Naive B cell (primary cell): ENCODE data around the gene TMEM174. TPM values are rescaled to one million over a fixed set of nuclear protein-coding genes. Genes with fewer than 3 reads are reported as not detected.

Experiments
- ATAC-seq, 2 donors: fragments of 150-1000 bp; cut with Tn5 transposase; 2 replicates each; pipeline ENCODE4 v1.10.0; 2021; ENCODE audit warnings: low read depth in 2 of 2, mild to moderate bottlenecking in 2 of 2, moderate library complexity in 2 of 2
- DNase-seq: peaks from one replicate; pipeline ENCODE4 v3.0.0; 2022
- H3K27ac Mint-ChIP-seq, 6 donors: one replicate each; pipeline ENCODE4 v1.8.0; 2020 to 2022; ENCODE audit warnings: mild to moderate bottlenecking in 6 of 6, mixed read lengths in 6 of 6, moderate library complexity in 5 of 6, inconsistent platforms in 2 of 6
- H3K27me3 Mint-ChIP-seq, 3 donors: one replicate each; pipeline ENCODE4 v1.8.0; 2021 to 2022; ENCODE audit warnings: mixed read lengths in 3 of 3, mild to moderate bottlenecking in 1 of 3
- H3K36me3 Mint-ChIP-seq, 2 donors: one replicate each; pipeline ENCODE4 v1.8.0; 2020 to 2022; ENCODE audit warnings: mixed read lengths in 2 of 2, inconsistent platforms in 1 of 2, mild to moderate bottlenecking in 1 of 2
- H3K4me1 Mint-ChIP-seq, 3 donors: one replicate each; pipeline ENCODE4 v1.8.0; 2020 to 2022; ENCODE audit warnings: mixed read lengths in 3 of 3, inconsistent platforms in 1 of 3, mild to moderate bottlenecking in 1 of 3, moderate library complexity in 1 of 3
- H3K4me3 Mint-ChIP-seq, 8 donors: one replicate each; pipeline ENCODE4 v1.8.0; 2020 to 2022; ENCODE audit warnings: mild to moderate bottlenecking in 8 of 8, mixed read lengths in 8 of 8, moderate library complexity in 8 of 8, inconsistent platforms in 2 of 8
- H3K9me3 Mint-ChIP-seq, 7 donors: one replicate each; pipeline ENCODE4 v1.8.0; 2020 to 2022; ENCODE audit warnings: mixed read lengths in 7 of 7, mild to moderate bottlenecking in 5 of 7, inconsistent platforms in 2 of 7, moderate library complexity in 1 of 7
- polyA plus RNA-seq, 6 donors: library from polyadenylated mRNA; unstranded; fragments of 300-500 nt; fragmentation: Illumina TruSeq; gene quantifications; one replicate each; pipeline ENCODE4 v1.2.3, GENCODE V29; 2021; ENCODE audit warnings: low read depth in 6 of 6

The TMEM174 gene
- polyA plus RNA-seq, 6 donors from 2014 or later = not detected

GRCh38 chr5:73139485-73139884, 33.5 kb upstream of the TMEM174 start:
- Mint-ChIP-seq H3K4me3 (no peak overlapping the region), H3K27ac (no peak overlapping the region), H3K36me3 (peaks cover 4 to 8% of the 10 kb centered on the region in 2 donors), H3K27me3 (peaks cover 47 to 66% (median 66%) of the 10 kb centered on the region in 3 donors), H3K4me1 (no peaks in the 10 kb centered on the region), H3K9me3 (peaks cover 0 to 3% (median 0%) of the 10 kb centered on the region in 7 donors)
- DNase-seq (no peak), ATAC-seq (no peak)

- H3K36me3 Mint-ChIP-seq = peaks cover 0 to 1% of the 10 kb centered on the region in 2 donors
- H3K9me3 Mint-ChIP-seq = peaks cover 0 to 3% (median 0%) of the 10 kb centered on the region in 7 donors
- no peak overlapping the region for H3K4me3 Mint-ChIP-seq
- ATAC-seq (no peak), DNase-seq (no peak)
- no peak overlapping the region for H3K27ac Mint-ChIP-seq
- peaks cover 41 to 64% (median 61%) of the 10 kb centered on the region in 3 donors for H3K27me3 Mint-ChIP-seq
- no peaks in the 10 kb centered on the region for H3K4me1 Mint-ChIP-seq
Measured at GRCh38 chr5:73140801-73141200, 32.2 kb upstream of the TMEM174 start.

GRCh38 chr5:73142035-73142434, 31.0 kb upstream of the TMEM174 start:
- Mint-ChIP-seq H3K27me3 (peaks cover 44 to 68% (median 64%) of the 10 kb centered on the region in 3 donors), H3K36me3 (no peaks in the 10 kb centered on the region), H3K27ac (no peak overlapping the region), H3K4me1 (no peaks in the 10 kb centered on the region), H3K9me3 (no peaks in the 10 kb centered on the region), H3K4me3 (no peak overlapping the region)
- no peak for DNase-seq
- no peak for ATAC-seq

- Mint-ChIP-seq H3K4me1 (no peaks in the 10 kb centered on the region), H3K9me3 (no peaks in the 10 kb centered on the region), H3K27me3 (peaks cover 37 to 56% (median 49%) of the 10 kb centered on the region in 3 donors), H3K27ac (no peak overlapping the region), H3K4me3 (no peak overlapping the region), H3K36me3 (no peaks in the 10 kb centered on the region)
- no peak for DNase-seq
- ATAC-seq = no peak
Measured at GRCh38 chr5:73143716-73144115, 29.3 kb upstream of the TMEM174 start.

- ATAC-seq = no peak
- Mint-ChIP-seq H3K27ac (no peak overlapping the region), H3K27me3 (peaks cover 47 to 63% (median 53%) of the 10 kb centered on the region in 3 donors), H3K9me3 (peaks cover 0 to 1% (median 0%) of the 10 kb centered on the region in 7 donors), H3K36me3 (no peaks in the 10 kb centered on the region), H3K4me1 (peaks cover 5 to 12% (median 8%) of the 10 kb centered on the region in 3 donors), H3K4me3 (no peak overlapping the region)
- no peak for DNase-seq
Measured at GRCh38 chr5:73149540-73149939, 23.5 kb upstream of the TMEM174 start.

- Mint-ChIP-seq H3K4me1 (peaks cover 5 to 12% (median 8%) of the 10 kb centered on the region in 3 donors), H3K27ac (no peak overlapping the region), H3K36me3 (no peaks in the 10 kb centered on the region), H3K27me3 (peaks cover 51 to 68% (median 55%) of the 10 kb centered on the region in 3 donors), H3K9me3 (peaks cover 0 to 2% (median 0%) of the 10 kb centered on the region in 7 donors), H3K4me3 (no peak overlapping the region)
- ATAC-seq (no peak), DNase-seq (no peak)
Measured at GRCh38 chr5:73150876-73151275, 22.1 kb upstream of the TMEM174 start.

- peak overlapping the region in 1 of 6 donors; percentile 3 for H3K27ac Mint-ChIP-seq
- ATAC-seq (no peak), DNase-seq (no peak)
- H3K36me3 Mint-ChIP-seq = no peaks in the 10 kb centered on the region
- H3K9me3 Mint-ChIP-seq = peaks cover 0 to 4% (median 0%) of the 10 kb centered on the region in 7 donors
- H3K4me3 Mint-ChIP-seq = no peak overlapping the region
- H3K4me1 Mint-ChIP-seq = peaks cover 5 to 12% (median 8%) of the 10 kb centered on the region in 3 donors
- H3K27me3 Mint-ChIP-seq = peaks cover 53 to 66% (median 57%) of the 10 kb centered on the region in 3 donors
Measured at GRCh38 chr5:73151766-73152410, 21.1 kb upstream of the TMEM174 start.

- ATAC-seq = no peak
- H3K9me3 Mint-ChIP-seq = peaks cover 0 to 4% (median 0%) of the 10 kb centered on the region in 7 donors
- peaks cover 5 to 12% (median 8%) of the 10 kb centered on the region in 3 donors for H3K4me1 Mint-ChIP-seq
- no peak for DNase-seq
- H3K36me3 Mint-ChIP-seq = peaks cover 0 to 7% of the 10 kb centered on the region in 2 donors
- peaks cover 55 to 72% (median 65%) of the 10 kb centered on the region in 3 donors for H3K27me3 Mint-ChIP-seq
- no peak overlapping the region for H3K27ac Mint-ChIP-seq
- no peak overlapping the region for H3K4me3 Mint-ChIP-seq
Measured at GRCh38 chr5:73152411-73153388, 20.3 kb upstream of the TMEM174 start.

GRCh38 chr5:73153513-73153912, 19.5 kb upstream of the TMEM174 start:
- ATAC-seq (peak; percentile 23 to 40), DNase-seq (no peak)
- peaks cover 63 to 80% (median 73%) of the 10 kb centered on the region in 3 donors for H3K27me3 Mint-ChIP-seq
- peak overlapping the region in 1 of 6 donors; percentile 60 for H3K27ac Mint-ChIP-seq
- peaks cover 0 to 4% (median 0%) of the 10 kb centered on the region in 7 donors for H3K9me3 Mint-ChIP-seq
- H3K36me3 Mint-ChIP-seq = peaks cover 0 to 13% of the 10 kb centered on the region in 2 donors
- H3K4me3 Mint-ChIP-seq = no peak overlapping the region
- H3K4me1 Mint-ChIP-seq = peaks cover 5 to 12% (median 8%) of the 10 kb centered on the region in 3 donors

- DNase-seq = no peak
- H3K27ac Mint-ChIP-seq = no peak overlapping the region
- peaks cover 10 to 14% (median 10%) of the 10 kb centered on the region in 3 donors for H3K4me1 Mint-ChIP-seq
- no peak for ATAC-seq
- H3K27me3 Mint-ChIP-seq = peaks cover 72 to 85% (median 73%) of the 10 kb centered on the region in 3 donors
- H3K4me3 Mint-ChIP-seq = no peak overlapping the region
- H3K36me3 Mint-ChIP-seq = peaks cover 0 to 13% of the 10 kb centered on the region in 2 donors
- H3K9me3 Mint-ChIP-seq = peaks cover 0 to 4% (median 0%) of the 10 kb centered on the region in 7 donors
Measured at GRCh38 chr5:73154208-73155006, 18.6 kb upstream of the TMEM174 start.

GRCh38 chr5:73155271-73156222, 17.4 kb upstream of the TMEM174 start:
- ATAC-seq (no peak), DNase-seq (no peak)
- Mint-ChIP-seq H3K36me3 (peaks cover 0 to 13% of the 10 kb centered on the region in 2 donors), H3K27ac (no peak overlapping the region), H3K4me3 (no peak overlapping the region), H3K9me3 (peaks cover 0 to 4% (median 0%) of the 10 kb centered on the region in 7 donors), H3K27me3 (peaks cover 79 to 87% (median 82%) of the 10 kb centered on the region in 3 donors), H3K4me1 (peaks cover 21 to 22% (median 21%) of the 10 kb centered on the region in 3 donors)
